HL-60/S4 treated with retinoic acid at 250 ng/mL for 4 days and 3 days (cell line): Measurements from ENCODE around the gene GPR37L1.

Experiments
- in situ Hi-C: fragments of 300-500 bp; cut with MboI; formaldehyde crosslinking; loops from 2 replicates; pipeline ENCODE4 v1.7.0; 2022; ENCODE audit warnings: low sequenced_read_pairs

The GPR37L1 gene

DNA sequence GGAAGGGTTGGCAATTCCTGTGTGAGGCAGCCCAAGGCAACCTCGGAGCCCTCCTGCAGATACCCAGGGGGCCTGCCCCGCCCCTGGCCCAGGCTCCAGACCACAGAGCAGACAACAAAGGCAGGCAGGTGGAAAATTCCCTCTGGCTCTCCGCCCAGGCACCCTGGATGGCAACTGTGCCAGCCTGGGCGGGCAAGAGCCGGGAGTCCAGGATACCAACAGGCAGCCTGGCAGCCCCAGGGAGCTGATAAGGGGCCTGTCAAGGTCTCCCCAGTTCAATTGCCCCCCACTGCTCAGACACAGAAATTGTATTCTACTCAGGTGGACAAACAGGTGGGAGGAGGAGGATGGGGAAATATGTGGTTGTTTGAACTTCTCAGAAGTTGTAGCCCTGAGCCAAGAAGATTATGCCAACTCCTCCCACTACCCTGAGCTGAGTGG, 15.4 kb upstream of the GPR37L1 start:
- in situ Hi-C loops = loop anchor here (25.0 kb wide), 1 partner anchor 95 kb away; the partner anchor contains the start of gene ELF3

DNA sequence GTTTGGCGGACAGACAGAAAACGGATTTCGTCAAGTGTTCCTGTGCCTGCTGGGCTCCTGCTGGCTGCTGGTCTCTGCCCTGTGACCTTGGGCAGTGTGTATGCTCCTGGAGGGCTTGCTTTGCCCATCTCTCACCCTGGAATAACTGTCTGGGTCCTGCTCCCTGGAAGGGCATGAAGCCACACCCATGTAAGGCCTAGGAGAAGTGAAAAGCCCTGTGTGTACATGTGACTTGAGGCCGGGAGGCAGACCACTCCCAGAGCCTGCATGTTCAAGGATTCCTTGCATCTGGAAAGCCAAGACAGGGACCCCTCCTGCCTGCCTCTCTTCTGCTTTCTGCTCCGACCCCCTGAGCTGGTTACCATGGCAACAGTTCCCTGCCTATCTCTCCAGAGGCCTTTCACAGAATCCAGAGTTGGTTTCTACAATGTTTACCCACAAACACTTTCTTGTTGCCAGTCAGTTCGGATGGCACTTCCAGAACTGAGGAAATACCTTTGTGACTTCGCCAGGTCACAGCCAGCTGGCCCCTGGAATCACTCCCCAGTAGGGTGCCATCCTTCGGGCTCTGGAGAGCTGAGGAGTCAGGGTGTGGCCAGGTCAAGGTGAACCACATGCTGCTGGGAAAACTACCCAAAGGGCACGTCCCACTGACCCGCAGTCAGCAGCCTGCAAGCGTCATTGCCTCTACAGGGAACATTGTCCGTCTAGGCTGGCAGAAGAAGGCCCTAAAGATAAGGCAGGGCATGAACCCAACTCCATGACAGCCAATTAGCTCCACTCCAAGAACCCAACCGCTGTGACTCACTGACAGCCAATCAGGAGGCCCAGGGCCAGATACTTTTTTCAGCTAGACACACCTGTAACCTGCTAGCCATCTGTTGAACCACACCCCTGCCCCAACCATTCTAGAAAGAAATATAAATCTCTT, 14.7 kb upstream of the GPR37L1 start:
- in situ Hi-C loops = loop anchor here (25.0 kb wide), 1 partner anchor 96 kb away; the partner anchor contains the start of gene ELF3

DNA sequence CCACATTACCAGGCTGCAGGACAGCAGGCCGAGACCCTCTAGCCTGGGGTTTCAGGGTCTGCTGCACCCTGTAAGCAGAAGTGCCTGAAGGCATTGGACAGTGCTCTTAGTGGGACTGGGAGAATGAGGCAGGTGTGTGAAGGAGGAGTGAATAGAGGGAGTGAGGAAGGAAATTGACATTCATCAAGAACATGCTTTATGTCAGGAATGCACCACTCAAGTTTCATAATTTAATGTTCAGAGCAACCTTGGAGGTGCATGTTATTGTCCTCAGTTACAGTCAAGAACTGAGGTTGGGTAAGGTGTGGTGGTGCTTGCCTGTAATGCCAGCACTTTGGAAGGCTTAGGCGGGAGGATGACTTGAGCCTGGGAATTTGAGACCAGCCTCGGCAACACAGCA, 11.7 kb upstream of the GPR37L1 start:
- in situ Hi-C loops = loop anchor here (25.0 kb wide), 1 partner anchor 99 kb away; the partner anchor contains the start of gene ELF3

DNA sequence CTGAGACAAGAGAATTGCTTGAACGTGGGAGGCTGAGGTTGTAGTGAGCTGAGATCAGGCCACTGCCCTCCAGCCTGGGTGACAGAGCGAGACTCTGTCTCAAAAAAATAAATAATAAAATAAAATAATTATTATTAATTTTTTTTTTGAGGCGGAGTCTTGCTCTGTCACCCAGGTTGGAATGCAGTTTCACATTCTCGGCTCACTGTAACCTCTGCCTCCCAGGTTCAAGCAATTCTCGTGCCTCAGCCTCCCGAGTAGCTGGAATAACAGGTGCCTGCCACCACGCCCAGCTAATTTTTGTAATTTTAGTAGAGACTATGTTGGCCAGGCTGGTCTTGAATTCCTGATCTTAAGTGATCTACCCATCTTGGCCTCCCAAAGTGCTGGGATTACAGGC, 11.1 kb upstream of the GPR37L1 start:
- in situ Hi-C loops = loop anchor here (25.0 kb wide), 1 partner anchor 99 kb away; the partner anchor contains the start of gene ELF3

DNA sequence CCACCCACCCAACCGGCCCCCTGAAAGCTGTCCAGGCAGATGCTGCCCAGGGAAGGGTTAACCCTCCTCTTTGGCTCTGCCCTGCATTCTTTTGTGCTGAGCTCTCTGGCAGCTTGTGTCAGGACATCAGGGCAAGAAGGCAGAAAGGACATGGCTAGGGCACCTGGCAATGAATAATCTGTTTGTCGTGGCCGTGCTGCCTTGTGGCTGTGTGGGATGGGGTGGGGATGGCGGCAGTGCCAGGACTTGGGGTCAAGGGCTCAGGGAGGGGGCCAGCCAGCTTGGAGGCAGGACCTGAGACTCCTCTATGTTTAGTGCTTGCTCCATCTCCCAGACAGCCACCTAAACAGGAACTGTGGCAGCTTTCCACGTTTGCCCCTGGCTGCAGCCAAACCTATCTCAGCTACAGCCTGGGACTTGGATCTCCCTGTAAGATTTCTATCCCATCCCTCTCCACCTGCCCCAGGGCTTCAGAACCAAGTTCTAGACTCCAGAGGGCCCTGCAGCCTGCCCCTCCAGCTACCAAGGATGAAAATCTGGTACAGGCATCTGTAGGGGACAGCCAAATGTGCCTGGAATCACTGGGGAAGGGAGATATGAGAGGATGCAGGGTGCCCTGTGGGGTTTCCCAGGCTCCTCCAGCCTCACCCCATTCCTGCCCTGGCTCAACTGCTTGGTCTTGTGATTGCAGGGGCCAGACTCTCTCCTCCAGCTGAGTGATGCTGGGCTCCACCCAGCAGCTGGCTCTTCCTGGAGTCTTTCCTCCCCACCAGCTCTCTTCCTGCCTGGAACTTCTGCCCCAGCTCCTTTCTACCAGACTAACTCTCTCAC, 9.6 kb upstream of the GPR37L1 start:
- in situ Hi-C loops = loop anchor here (25.0 kb wide), 1 partner anchor 101 kb away; the partner anchor contains the start of gene ELF3

DNA sequence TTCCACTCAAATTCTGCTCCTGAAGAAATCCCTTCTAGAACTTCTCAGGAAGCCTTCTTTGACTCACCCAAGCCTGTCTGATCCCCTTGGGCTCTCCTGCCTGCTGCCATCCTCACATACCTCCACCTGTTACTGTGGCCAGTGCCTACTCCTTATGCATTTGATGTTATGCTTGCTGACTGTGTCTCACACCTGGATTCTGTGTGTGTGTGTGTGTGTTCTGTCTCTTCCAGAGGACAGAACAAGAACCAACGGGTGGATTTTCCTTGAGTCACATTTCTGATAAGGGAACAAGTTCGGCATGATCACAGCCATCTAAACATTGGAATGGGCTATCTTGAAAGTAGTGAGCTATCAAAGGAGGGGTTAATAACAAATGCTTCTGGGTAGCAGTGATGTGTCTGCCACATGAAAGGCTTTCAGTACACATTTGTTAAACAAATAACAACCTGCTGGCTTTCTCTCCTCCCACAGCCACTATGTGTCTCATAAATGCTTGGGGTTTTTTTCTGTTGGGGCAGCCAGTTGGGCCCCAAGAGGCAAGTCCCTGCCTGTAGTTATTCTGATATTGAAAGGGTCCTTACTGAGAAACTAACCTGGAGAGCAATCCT, 8.9 kb upstream of the GPR37L1 start:
- in situ Hi-C loops = loop anchor here (25.0 kb wide), 1 partner anchor 101 kb away; the partner anchor contains the start of gene ELF3

DNA sequence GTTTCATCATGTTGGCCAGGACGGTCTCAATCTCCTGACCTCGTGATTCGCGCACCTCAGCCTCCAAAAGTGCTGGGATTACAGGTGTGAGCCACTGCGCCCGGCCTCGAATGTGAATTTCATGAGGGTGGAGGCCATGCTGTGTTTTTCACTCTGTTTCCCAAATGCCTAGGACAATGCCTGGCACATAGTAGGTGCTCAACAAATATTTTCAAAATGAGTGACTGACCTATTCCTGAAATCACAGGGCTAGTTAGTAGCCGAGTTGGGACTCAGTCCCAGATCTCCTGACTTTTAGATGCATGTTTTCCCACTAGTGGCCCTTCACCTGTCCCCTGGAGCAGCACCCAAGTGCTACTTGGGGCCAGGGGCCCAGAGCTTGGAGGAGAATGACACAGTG, 6.4 kb upstream of the GPR37L1 start:
- in situ Hi-C loops = loop anchor here (25.0 kb wide), 1 partner anchor 104 kb away; the partner anchor contains the start of gene ELF3

DNA sequence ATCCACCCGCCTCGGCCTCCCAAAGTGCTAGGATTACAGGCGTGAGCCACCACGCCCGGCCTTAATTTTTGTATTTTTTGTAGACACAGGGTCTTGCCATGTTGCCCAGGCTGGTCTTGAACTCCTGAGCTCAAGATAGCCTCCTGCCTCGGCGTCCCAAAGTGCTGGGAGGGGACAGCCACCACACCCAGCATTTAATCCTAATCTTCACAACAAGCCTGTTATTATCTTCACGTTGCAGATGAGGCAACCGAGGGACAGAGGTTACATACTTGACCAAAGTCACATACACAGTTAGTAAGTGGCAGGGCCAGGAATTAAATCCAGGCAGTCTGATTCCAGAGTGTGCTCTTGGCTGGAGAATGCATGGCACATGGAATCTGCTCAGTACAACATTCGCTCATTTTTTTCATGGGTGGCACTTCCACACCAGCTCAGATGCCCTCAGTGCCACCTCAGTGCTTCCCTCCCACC, 4.8 kb upstream of the GPR37L1 start:
- in situ Hi-C loops = loop anchor here (25.0 kb wide), 1 partner anchor 106 kb away; the partner anchor contains the start of gene ELF3

DNA sequence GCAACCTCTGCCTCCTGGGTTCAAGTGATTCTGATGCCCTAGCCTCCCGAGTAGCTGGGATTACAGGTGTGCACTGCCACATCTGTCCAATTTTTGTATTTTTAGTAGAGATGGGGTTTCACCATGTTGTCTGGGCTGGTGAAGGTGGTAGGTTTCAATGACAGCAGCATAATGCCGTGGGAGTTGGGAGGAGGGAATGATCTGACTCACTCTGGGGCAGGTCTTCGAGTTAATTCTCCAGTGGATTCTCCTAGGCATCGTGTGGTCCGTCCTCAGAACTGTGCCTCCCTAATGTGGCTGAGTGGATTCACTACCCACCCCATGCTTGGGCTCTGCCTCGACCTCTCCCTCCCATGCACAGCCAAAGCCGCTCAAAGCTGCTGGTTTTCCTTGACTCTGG, 1.7 kb upstream of the GPR37L1 start:
- in situ Hi-C loops = loop anchor here (25.0 kb wide), 1 partner anchor 109 kb away; the partner anchor contains the start of gene ELF3

DNA sequence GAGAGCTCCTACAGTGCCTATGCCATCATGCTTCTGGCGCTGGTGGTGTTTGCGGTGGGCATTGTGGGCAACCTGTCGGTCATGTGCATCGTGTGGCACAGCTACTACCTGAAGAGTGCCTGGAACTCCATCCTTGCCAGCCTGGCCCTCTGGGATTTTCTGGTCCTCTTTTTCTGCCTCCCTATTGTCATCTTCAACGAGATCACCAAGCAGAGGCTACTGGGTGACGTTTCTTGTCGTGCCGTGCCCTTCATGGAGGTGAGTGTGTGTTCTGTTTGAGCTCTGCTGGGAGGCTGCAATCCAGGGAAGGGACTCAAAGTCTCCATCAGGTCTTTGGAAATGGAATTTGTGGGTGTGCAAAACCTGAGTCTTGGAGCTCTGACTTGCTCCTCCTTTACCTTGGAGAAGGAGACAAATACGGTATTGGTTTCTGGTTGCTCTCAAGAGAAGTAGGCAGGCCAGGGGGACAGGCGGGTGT, 658 bp downstream of the GPR37L1 start:
- in situ Hi-C loops = loop anchor here (25.0 kb wide), 1 partner anchor 111 kb away; the partner anchor contains the start of gene ELF3

DNA sequence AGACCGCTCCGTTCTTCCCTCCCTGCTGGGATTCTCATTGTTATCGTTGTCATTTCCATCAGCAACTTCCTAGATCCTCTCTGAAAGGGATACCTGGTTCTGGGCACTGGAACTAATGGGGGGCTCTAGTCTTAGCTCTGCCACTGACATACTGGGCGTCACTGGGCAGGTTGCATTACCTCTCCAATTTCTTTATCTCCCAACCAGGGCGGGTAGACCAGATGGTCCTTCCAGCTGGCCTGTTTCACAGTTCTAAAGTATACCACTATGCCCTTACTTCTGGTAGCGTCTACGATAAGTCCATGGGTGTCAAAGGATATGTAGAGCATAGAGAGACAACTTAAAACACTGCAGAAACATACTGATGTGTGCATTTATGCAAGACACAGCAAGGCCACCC, 1.4 kb downstream of the GPR37L1 start:
- in situ Hi-C loops = loop anchor here (25.0 kb wide), 1 partner anchor 112 kb away; the partner anchor contains the start of gene ELF3

DNA sequence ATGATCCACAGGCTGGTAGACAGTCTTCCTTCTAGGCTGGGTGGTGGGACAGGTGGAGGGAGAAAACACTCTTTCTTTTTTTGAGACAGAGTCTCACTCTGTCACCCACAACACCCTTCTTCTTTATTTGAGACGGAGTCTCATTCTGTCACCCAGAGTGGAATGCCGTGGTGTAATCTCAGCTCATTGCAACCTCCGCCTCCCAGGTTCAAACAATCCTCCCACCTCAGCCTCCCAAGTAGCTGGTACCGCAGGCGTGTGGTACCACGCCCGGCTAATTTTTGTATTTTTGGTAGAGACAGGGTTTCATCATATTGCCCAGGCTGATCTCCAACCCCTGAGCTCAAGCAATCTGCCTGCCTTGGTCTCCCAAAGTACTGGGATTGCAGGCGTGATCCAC, 2.9 kb downstream of the GPR37L1 start:
- in situ Hi-C loops = no loop called here

DNA sequence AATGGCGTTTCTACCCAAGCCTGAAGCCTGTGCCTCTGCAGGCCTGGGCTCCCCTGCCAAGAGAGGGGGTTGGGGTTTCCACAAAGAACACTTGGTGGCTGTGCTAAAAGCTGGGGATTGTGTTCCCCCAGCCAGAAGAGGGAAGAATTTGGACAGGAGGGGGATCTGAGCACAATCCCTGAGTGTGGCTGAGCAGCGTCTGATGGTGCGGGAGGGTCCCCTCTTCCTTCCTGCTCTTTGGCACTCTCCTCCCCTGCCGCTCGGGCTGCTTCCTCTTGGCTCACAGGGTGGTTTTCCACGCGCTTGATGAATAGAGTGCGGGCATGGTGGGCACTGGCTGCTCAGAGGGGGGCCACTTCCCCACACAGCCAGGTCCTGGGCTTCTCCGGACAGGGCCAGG, 3.7 kb downstream of the GPR37L1 start:
- in situ Hi-C loops = no loop called here

DNA sequence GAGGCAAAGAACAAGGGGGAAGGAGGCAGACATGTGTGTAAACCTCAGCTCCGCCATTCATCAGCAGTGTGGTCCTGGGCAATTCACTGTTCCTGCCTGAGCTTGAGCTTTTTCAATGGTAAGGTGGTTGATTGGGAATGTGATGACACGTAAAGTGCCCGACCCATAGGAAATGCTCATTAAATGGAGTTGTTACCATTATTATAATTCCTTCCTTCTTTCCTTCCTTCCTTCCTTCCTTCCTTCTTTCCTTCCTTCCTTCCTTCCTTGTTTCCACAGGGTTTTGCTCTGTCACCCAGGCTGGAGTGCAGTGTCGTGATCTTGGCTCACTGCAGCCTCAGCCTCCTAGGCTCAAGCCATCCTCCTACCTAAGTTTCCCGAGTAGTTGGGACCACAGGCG, 4.3 kb downstream of the GPR37L1 start:
- in situ Hi-C loops = no loop called here

DNA sequence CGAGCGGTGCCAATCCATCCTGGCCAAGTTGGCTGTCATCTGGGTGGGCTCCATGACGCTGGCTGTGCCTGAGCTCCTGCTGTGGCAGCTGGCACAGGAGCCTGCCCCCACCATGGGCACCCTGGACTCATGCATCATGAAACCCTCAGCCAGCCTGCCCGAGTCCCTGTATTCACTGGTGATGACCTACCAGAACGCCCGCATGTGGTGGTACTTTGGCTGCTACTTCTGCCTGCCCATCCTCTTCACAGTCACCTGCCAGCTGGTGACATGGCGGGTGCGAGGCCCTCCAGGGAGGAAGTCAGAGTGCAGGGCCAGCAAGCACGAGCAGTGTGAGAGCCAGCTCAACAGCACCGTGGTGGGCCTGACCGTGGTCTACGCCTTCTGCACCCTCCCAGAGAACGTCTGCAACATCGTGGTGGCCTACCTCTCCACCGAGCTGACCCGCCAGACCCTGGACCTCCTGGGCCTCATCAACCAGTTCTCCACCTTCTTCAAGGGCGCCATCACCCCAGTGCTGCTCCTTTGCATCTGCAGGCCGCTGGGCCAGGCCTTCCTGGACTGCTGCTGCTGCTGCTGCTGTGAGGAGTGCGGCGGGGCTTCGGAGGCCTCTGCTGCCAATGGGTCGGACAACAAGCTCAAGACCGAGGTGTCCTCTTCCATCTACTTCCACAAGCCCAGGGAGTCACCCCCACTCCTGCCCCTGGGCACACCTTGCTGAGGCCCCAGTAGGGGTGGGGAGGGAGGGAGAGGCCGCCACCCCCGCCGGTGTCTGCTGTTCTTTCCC, 5.3 kb downstream of the GPR37L1 start:
- in situ Hi-C loops = no loop called here

DNA sequence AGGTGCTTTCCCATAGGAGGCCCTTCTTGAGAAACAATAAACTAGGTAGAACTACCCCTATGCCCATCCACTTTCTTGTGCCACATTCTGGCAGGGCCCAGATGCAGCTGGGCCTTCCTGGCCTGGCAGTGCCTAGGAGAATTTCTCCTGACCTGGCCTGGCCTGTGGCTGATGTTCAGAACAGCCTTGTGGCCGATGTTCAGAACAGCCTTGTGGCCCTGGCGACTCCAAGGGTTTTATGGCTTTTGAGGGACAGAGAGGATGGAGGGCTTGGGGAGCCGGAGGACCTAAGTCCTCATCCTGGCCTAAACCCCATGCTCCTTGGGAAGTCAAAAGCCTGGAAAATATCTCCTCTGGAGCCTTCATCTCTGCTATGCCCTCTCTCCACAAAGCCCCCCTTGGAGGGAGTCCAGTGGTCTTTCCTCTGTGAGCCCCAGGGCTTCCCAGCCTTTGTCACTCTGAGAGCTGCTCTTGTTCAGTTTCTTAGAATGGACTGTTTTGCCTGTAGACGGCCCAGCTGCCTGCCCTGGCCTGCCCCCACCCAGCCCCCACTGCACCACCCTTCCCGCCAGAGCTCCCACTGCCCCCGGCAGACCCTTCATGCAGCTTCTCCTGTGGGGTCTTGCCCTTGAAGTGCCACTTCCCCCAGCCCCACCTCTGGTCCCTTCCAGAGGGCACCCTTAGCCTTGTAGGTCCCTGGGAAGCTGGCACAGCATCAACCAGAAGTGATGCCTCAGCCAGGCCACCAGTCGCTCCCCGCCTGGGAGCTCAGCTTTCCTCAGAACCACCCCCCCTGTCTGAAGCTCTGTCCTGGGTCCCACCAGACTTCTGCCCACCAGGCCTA, 7.0 kb downstream of the GPR37L1 start:
- in situ Hi-C loops = no loop called here

DNA sequence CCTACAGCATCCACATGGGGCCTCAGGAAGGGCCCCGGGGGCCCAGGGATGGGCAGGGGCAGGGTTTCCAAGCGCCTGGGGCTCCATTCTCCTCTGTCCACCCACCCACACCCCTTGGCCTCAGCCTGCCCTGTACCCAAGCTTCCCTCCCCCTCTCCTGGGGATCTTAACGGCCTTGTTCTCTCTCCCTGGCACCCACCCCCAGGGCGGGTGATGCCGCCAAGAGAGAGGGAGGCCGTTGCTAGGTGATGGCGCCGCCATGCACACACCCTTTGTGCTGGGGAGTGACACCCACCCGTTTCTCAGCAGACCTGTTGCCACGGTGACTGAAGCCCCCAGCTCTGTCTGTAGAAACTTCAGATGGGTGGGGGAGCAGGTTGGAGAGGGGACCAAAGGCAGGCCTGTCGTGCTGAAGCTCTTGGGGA, 7.6 kb downstream of the GPR37L1 start:
- in situ Hi-C loops = no loop called here

DNA sequence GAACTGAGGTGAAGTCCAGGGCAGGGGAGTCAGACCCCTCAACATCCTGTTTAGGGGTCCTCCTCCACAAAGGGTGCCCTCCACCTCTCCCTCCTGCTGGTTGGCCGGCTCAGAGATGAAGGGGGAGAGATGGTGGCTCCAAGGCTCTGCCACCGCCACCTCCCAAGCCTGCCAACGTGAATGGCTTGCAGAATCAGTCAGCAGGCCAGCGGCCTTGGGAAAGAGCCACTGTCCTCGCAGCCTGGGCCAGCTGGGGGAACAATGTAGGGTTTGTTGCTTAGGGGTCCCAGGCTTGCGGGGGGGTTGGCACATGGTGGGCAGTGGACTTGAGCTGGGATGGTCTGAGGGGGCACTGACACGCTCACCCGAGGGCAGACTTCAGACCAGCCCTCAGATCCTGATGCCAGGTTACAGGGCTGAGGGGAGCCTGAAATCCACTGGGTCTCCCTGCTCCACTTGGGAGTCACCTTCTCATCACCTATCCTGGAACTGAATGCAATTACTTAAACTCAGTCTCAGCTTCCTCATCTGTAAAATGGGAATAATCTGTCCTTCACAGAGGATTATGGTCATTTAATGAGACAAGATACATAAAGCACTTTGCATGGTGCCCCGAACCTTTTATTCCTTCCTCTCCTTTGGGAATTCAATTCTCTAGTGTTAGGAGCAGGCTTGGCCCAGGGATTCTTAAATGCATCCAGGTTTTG, 8.3 kb downstream of the GPR37L1 start:
- in situ Hi-C loops = no loop called here
